Measurements from ENCODE around the gene COMMD2. TPM values are rescaled to one million over a fixed set of nuclear protein-coding genes. Genes with fewer than 3 reads are reported as not detected.

COMMD2 gene
- total RNA-seq, 3 donors from 2014 or later (not counting 1 experiment from before 2014, with no cell fraction given): 39.9 to 42.9 (median 40.0) TPM

DNA sequence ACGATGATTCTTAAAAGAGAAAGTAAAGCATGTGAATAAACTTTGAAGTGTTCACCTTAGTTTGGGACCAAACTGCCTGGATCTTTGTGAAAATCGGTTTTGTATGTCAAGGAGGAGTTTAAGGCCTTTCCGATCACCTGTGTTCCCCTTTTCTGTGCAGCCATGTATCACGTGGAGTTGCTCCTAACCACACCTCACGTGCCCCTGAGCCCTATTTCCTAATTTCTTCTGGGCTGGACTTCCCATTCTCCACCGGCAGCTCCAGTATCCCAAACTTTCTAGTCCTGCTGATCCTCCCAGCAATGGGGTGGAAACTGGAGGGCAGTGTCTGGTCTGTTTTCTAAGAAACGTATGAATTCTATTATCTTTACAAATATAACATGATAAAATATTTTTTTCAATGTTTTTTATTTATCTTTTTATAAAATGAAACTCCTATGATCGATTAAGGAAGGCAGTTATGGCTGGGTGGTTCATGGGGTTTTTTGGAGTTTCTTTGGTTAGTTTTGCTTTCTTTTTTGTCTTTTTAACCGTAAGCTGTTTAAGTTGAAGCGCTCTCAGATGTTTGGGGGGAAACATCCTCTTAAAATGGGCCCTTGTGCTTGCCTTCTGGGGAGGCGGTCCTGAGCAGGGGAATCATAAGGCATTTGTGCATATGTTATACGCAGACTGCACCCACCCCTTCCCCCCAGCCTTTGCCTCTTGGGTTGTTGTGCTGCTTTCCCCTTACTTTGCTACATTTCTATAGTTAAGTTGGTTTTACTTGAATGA lies 50.9 kb downstream of the COMMD2 start:
- no peak overlapping the region for H3K4me3 Mint-ChIP-seq
- TF ChIP-seq, protein P1, sequence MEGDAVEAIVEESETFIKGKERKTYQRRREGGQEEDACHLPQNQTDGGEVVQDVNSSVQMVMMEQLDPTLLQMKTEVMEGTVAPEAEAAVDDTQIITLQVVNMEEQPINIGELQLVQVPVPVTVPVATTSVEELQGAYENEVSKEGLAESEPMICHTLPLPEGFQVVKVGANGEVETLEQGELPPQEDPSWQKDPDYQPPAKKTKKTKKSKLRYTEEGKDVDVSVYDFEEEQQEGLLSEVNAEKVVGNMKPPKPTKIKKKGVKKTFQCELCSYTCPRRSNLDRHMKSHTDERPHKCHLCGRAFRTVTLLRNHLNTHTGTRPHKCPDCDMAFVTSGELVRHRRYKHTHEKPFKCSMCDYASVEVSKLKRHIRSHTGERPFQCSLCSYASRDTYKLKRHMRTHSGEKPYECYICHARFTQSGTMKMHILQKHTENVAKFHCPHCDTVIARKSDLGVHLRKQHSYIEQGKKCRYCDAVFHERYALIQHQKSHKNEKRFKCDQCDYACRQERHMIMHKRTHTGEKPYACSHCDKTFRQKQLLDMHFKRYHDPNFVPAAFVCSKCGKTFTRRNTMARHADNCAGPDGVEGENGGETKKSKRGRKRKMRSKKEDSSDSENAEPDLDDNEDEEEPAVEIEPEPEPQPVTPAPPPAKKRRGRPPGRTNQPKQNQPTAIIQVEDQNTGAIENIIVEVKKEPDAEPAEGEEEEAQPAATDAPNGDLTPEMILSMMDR (IDR thresholded peaks at IDR 0.05): no peak
- H3K4me1 ChIP-seq (ENCODE audit: control insufficient read depth, insufficient read depth, low read length): no peaks in the 10 kb centered on the region
- H3K27me3 Mint-ChIP-seq (ENCODE audit: low read depth in 2 of 2): no peaks in the 10 kb centered on the region
- H3K4me1 Mint-ChIP-seq: no peaks in the 10 kb centered on the region
- no peaks in the 10 kb centered on the region for H3K36me3 Mint-ChIP-seq
- H3K36me3 ChIP-seq (ENCODE audit: control insufficient read depth, insufficient read depth, low read length): no peaks in the 10 kb centered on the region
- DNase-seq (peak in 1 of 2 donors; percentile 40), ATAC-seq (no peak)
- no peak overlapping the region for H3K27ac ChIP-seq (ENCODE audit: low read length)
- no peaks in the 10 kb centered on the region for H3K27me3 ChIP-seq (ENCODE audit: control insufficient read depth, insufficient read depth, low read length)
- no peak overlapping the region for H3K4me3 ChIP-seq (ENCODE audit: low read length)
- peaks cover 12% of the 10 kb centered on the region for H3K9me3 ChIP-seq (ENCODE audit: control insufficient read depth, insufficient read depth, low read length)
- intact Hi-C loops (cut with micrococcal nuclease): no loop called here
- peaks cover 0 to 3% of the 10 kb centered on the region in 2 donors for H3K9me3 Mint-ChIP-seq
- WGBS (ENCODE audit: insufficient coverage): 77% methylated on average over 10 of the region's 12 CpGs
- no peak overlapping the region for H3K27ac Mint-ChIP-seq

Other genes with a start within 250 kb of the COMMD2 start
- gene WWTR1, start 94.5 kb downstream of the COMMD2 start, total RNA-seq: 1 to 10 TPM in 1 of 3 donors, under 1 TPM in 2; 0.72 to 1.1 (median 0.73) TPM
- not detected for gene ANKUB1, start 40.1 kb upstream of the COMMD2 start, total RNA-seq
- 10 to 100 TPM; 57.4 to 69.7 (median 66.6) TPM for gene RNF13, start 60.7 kb upstream of the COMMD2 start, total RNA-seq
- gene PFN2, start 218.4 kb upstream of the COMMD2 start, total RNA-seq: 1 to 10 TPM; 3.4 to 4.9 (median 4.8) TPM